HCT116 (cell line): Measurements from ENCODE around the gene FAM81A.

Source experiments
- EZH2 ChIP-seq: fragments of 200-600 bp; sonication (generic); IDR thresholded peaks from 2 replicates; pipeline ENCODE4 v1.6.1; 2017; ENCODE audit warnings: antibody characterized with exemption, mixed run types
- EZH2phosphoT487 ChIP-seq: fragments of 200-600 bp; IDR thresholded peaks from 2 replicates; pipeline ENCODE4 v1.6.1; 2018; ENCODE audit warnings: antibody characterized with exemption, borderline replicate concordance
- JUND ChIP-seq: IDR thresholded peaks from 2 replicates; pipeline ENCODE4 v1.6.1; 2012
- POLR2A ChIP-seq: IDR thresholded peaks from 2 replicates; pipeline ENCODE4 v1.7.0; 2011; ENCODE audit warnings: borderline replicate concordance; ENCODE audit not compliant: insufficient read depth, insufficient read length; ENCODE audit errors: extremely low read depth
- POLR2AphosphoS5 ChIP-seq: IDR thresholded peaks from 2 replicates; pipeline ENCODE4 v1.6.1; 2011; ENCODE audit warnings: mild to moderate bottlenecking, low read depth, low read length, moderate library complexity
- SP1 ChIP-seq: IDR thresholded peaks from 2 replicates; pipeline ENCODE4 v1.6.1; 2012; ENCODE audit warnings: low read depth
- ZNF274 ChIP-seq: fragments of 200-500 bp; sonication (Bioruptor generic); IDR thresholded peaks from 2 replicates; pipeline ENCODE4 v1.6.1; 2014; ENCODE audit warnings: mild to moderate bottlenecking, low read depth, low read length, inconsistent platforms
- TF ChIP-seq, protein P1 (sequence below): IDR thresholded peaks from 2 replicates; pipeline ENCODE4 v1.6.1; 2012
- TF ChIP-seq, protein P2 (sequence below): IDR thresholded peaks from 2 replicates; pipeline ENCODE4 v1.6.1; 2012; ENCODE audit warnings: low read depth
- TF ChIP-seq, protein P3 (sequence below): IDR thresholded peaks from 2 replicates; pipeline ENCODE4 v1.6.1; 2012

DNA sequence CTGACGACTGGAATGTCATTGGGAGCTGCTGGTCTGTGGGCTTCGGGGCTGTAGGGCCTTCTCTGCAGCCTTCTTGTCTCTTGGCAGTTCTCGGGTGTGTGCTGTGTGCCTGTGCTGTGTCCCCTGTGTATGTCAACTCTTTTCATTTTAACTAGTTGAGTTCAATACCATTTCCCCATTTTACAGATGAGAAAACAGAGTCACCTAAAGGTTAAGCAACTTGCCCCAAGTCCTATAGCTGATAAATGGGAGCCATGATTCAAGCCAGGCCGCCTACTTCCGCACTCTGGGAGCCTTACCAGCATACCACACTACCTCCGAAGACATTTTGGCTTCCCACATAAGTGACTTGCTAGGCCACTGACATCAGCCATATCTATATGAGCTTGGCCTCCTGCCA is 85.7 kb downstream of the FAM81A start:
- TF ChIP-seq POLR2A = no peak
- no peak for TF ChIP-seq EZH2
- TF ChIP-seq, protein P1, sequence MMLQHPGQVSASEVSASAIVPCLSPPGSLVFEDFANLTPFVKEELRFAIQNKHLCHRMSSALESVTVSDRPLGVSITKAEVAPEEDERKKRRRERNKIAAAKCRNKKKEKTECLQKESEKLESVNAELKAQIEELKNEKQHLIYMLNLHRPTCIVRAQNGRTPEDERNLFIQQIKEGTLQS = no peak
- TF ChIP-seq, protein P2, sequence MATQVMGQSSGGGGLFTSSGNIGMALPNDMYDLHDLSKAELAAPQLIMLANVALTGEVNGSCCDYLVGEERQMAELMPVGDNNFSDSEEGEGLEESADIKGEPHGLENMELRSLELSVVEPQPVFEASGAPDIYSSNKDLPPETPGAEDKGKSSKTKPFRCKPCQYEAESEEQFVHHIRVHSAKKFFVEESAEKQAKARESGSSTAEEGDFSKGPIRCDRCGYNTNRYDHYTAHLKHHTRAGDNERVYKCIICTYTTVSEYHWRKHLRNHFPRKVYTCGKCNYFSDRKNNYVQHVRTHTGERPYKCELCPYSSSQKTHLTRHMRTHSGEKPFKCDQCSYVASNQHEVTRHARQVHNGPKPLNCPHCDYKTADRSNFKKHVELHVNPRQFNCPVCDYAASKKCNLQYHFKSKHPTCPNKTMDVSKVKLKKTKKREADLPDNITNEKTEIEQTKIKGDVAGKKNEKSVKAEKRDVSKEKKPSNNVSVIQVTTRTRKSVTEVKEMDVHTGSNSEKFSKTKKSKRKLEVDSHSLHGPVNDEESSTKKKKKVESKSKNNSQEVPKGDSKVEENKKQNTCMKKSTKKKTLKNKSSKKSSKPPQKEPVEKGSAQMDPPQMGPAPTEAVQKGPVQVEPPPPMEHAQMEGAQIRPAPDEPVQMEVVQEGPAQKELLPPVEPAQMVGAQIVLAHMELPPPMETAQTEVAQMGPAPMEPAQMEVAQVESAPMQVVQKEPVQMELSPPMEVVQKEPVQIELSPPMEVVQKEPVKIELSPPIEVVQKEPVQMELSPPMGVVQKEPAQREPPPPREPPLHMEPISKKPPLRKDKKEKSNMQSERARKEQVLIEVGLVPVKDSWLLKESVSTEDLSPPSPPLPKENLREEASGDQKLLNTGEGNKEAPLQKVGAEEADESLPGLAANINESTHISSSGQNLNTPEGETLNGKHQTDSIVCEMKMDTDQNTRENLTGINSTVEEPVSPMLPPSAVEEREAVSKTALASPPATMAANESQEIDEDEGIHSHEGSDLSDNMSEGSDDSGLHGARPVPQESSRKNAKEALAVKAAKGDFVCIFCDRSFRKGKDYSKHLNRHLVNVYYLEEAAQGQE = no peak
- TF ChIP-seq EZH2phosphoT487 = no peak
- no peak for TF ChIP-seq JUND
- TF ChIP-seq SP1 = no peak
- no peak for TF ChIP-seq POLR2AphosphoS5
- TF ChIP-seq, protein P3, sequence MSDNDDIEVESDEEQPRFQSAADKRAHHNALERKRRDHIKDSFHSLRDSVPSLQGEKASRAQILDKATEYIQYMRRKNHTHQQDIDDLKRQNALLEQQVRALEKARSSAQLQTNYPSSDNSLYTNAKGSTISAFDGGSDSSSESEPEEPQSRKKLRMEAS = no peak
- TF ChIP-seq ZNF274 = no peak
